Amygdala (tissue), 56 donors: ENCODE results near the gene FADS6.

Experiments used
- DNase-seq, 56 donors: peaks; one replicate each; lab custom pipeline; 2025; lab: John Stamatoyannopoulos, UW

Gene FADS6, protein sequence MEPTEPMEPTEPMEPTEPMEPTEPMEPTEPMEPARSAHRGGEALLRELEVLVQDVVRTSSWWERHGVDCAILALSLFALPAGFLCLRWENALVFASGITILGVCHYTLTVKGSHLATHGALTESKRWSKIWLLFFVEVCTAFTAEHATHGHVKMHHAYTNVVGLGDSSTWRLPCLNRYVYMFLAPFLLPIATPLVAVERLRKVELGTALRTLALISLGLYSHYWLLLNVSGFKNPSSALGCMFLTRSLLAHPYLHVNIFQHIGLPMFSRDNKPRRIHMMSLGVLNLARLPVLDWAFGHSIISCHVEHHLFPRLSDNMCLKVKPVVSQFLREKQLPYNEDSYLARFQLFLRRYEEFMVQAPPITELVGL

GRCh38 chr17:74892974-74893911 is at the start of gene FADS6:
TSS of gene FADS6 (minus strand) at chr17:74893633. CDS start at chr17:74893595, 38 bp downstream.
- DNase-seq, result peak in 5 of 56 donors; percentile 4 to 53 (median 15)

DNA sequence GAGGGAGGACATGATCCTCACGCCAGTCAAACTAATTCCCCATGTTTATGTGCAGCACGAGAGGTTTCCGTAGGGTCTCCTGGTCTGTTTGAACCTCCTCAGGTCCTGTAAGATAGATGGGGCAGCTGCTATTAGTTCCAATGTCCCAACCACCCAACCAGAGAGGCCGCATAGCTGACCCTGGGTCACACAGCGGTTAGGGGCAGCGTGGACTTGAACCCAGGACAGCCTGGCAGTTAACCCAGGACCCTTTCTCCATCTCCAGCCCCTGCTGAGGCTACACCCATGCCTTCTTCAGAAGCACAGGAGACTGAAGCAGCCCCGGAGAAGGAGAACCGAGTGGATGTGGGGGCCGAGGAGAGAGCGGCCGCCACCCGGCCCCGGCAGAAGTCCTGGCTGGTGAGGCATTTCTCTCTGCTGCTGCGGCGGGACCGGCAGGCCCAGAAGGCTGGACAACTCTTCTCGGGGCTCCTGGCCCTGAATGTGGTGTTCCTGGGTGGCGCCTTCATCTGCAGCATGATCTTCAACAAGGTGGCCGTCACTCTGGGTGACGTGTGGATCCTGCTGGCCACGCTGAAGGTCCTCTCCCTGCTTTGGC is 47.8 kb upstream of the FADS6 start:
- no peak for DNase-seq

DNA sequence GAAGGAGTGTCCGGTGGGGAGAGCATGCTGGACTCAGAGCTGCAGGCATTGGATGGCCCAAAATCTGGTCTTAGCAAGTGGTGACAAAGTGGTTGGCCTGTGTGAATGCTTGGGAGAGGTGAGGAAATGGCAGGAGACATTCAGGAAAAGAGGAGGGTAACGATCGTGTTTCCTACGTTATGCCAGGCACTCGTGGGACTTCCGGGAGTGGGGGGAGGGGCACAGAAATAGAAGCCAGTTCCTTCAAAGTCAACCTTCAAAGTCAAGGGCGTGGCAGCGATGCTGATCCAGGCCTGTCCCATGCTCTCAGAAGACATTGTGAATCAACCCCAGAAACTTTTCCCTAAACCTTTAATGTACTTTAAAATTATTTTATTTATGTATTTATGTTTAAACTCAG is 46.1 kb upstream of the FADS6 start:
- DNase-seq, result no peak

GRCh38 chr17:74938194-74938950 is 44.9 kb upstream of the FADS6 start:
- no peak for DNase-seq

- no peak for DNase-seq
These were observed 43.9 kb upstream of the FADS6 start for GRCh38 chr17:74937064-74938051.

GRCh38 chr17:74936470-74936799 is 43.0 kb upstream of the FADS6 start:
- DNase-seq, result no peak

GRCh38 chr17:74935585-74936469 is 42.4 kb upstream of the FADS6 start, which contains the start of gene OTOP3:
TSS of gene OTOP3 (plus strand) at chr17:74935898. CDS start at chr17:74935922, 24 bp downstream.
- DNase-seq, result no peak

GRCh38 chr17:74935048-74935447 is 41.6 kb upstream of the FADS6 start:
- DNase-seq, result no peak

DNA sequence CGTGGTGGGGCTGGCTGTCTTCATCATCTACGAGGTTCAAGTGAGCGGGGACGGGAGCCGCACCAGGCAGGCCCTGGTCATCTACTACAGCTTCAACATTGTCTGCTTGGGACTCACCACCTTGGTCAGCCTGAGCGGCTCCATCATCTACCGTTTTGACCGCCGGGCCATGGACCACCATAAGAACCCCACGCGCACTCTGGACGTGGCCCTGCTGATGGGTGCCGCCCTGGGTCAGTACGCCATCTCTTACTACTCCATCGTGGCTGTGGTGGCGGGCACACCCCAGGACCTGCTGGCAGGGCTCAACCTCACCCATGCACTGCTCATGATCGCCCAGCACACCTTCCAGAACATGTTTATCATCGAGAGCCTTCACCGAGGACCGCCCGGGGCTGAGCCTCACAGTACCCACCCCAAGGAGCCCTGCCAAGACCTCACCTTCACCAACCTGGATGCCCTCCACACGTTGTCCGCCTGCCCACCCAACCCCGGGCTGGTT is 37.2 kb upstream of the FADS6 start:
- no peak for DNase-seq

DNA sequence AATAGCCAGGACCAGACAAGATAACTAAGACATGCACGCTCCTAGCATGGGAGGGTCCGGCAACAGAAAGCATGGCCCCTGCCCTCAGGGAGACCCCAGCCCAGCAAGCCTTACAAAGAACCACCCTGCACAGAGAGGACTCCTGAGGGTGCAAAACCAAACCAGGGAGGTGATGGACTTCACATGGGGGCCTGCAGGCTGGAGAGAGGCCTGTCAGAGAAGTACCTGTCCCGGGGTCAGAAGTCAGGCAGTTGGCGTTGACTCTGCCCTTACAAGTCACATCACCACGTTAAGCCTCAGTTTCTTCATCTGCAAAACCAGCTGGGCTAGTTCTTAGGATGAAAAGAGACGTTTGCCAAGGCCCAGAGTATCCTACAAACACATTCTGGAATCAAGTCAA is 35.4 kb upstream of the FADS6 start:
- DNase-seq, result no peak

- no peak for DNase-seq
These were observed 31.8 kb upstream of the FADS6 start for GRCh38 chr17:74925242-74925641.

DNA sequence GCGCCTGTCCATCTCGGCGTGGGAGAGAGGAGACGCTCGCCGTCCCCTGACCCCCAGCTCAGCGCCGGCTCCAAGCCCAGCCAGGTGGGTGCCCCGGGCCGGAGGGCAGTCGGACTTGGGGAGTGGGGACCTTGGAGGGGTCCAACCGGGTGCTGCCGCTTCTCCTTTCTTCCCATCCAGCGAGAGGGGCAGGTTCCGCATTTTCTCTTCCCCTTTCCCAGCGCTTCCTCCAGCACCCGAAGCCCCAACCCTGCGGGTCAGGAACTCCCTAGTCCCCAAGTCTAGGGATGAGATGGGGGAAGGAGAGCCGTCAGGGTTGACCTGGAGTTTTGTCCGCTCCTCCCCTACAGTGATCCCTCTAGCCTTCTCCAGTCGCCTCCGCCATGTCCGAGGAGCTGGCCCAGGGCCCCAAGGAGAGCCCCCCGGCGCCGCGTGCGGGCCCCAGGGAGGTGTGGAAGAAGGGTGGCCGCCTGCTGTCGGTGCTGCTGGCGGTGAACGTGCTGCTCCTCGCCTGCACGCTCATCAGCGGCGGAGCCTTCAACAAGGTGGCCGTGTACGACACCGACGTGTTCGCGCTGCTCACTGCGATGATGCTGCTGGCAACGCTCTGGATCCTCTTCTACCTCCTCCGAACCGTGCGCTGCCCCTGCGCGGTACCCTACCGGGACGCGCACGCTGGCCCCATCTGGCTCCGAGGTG is 31.0 kb upstream of the FADS6 start, which contains the start of gene OTOP2:
Gene OTOP2 (plus strand): TSS at position 24 of the 699 bp plus-strand sequence. CDS start 360 bp downstream, at position 384.
- peak in 4 of 56 donors; percentile 1 to 17 (median 7) for DNase-seq

GRCh38 chr17:74923538-74924249 is 30.3 kb upstream of the FADS6 start:
- DNase-seq, result peak in 26 of 56 donors; percentile 0 to 71 (median 26)

- DNase-seq, result peak in 3 of 56 donors; percentile 21 to 48 (median 35)
These were observed 29.5 kb upstream of the FADS6 start, which contains the start of gene USH1G for GRCh38 chr17:74922694-74923537. TSS of gene USH1G (minus strand) at chr17:74923255. CDS start at chr17:74923073, 182 bp downstream.

- no peak for DNase-seq
These were observed 28.7 kb upstream of the FADS6 start for GRCh38 chr17:74922172-74922571.
